MCF 10A (cell line): ENCODE measurements around the gene MED13L. TPM values are rescaled to one million over a fixed set of nuclear protein-coding genes. Genes with fewer than 3 reads are reported as not detected.

Experiments
- BruUV-seq: library from RNA; stranded (reverse); fragments of 400-500 nt; replicated peaks from 2 replicates; lab custom pipeline; 2021; lab: Mats Ljungman, UMichigan
- CTCF ChIA-PET: fragments of 300-600 bp; sonication (Branson Sonifier 250); formaldehyde crosslinking; extraction: SDS; loops from one replicate; lab custom pipeline; 2021; ENCODE audit warnings: antibody characterized with exemption, inconsistent platforms; lab: Yijun Ruan, JAX
- POLR2A ChIA-PET: fragments of 300-600, 350-650 bp; sonication (Branson Sonifier 250); formaldehyde crosslinking; extraction: SDS; loops from one replicate; lab custom pipeline; 2020; ENCODE audit warnings: antibody characterized with exemption, inconsistent platforms; lab: Yijun Ruan, JAX
- DNase-seq: peaks from one replicate; pipeline ENCODE4 v3.0.0-alpha.2; 2018; ENCODE audit not compliant: unreplicated experiment
- H3K27ac Mint-ChIP-seq: one replicate; pipeline ENCODE4 v1.8.0; 2022; ENCODE audit warnings: mild to moderate bottlenecking, low read depth, mixed read lengths; ENCODE audit not compliant: unreplicated experiment
- H3K27me3 Mint-ChIP-seq: one replicate; pipeline ENCODE4 v1.8.0; 2022; ENCODE audit warnings: mixed read lengths; ENCODE audit not compliant: insufficient read depth, unreplicated experiment
- H3K36me3 Mint-ChIP-seq: one replicate; pipeline ENCODE4 v1.8.0; 2022; ENCODE audit warnings: mild to moderate bottlenecking, moderate library complexity, mixed read lengths; ENCODE audit not compliant: insufficient read depth, unreplicated experiment
- H3K4me1 Mint-ChIP-seq: one replicate; pipeline ENCODE4 v1.8.0; 2022; ENCODE audit warnings: mixed read lengths; ENCODE audit not compliant: insufficient read depth, unreplicated experiment
- H3K4me3 Mint-ChIP-seq: one replicate; pipeline ENCODE4 v1.8.0; 2022; ENCODE audit warnings: mild to moderate bottlenecking, moderate library complexity, mixed read lengths; ENCODE audit not compliant: unreplicated experiment
- H3K9me3 Mint-ChIP-seq: one replicate; pipeline ENCODE4 v1.8.0; 2022; ENCODE audit warnings: mixed read lengths; ENCODE audit not compliant: unreplicated experiment
- intact Hi-C: fragments of 100-400 bp; cut with micrococcal nuclease; formaldehyde crosslinking; loops from 2 replicates; pipeline ENCODE4 v1.14.1; 2022
- total RNA-seq: library from RNA; stranded (reverse); gene quantifications from 2 replicates; pipeline ENCODE4 v1.2.3, GENCODE V29; 2022
- TF ChIP-seq, protein P1 (sequence below): fragments of 200-600 bp; IDR thresholded peaks from one replicate; pipeline ENCODE4 v1.8.0; 2022; ENCODE audit warnings: antibody characterized with exemption, mild to moderate bottlenecking; ENCODE audit not compliant: unreplicated experiment

The MED13L gene
- total RNA-seq, 1 experiment from 2014 or later, result 91.6 TPM

DNA sequence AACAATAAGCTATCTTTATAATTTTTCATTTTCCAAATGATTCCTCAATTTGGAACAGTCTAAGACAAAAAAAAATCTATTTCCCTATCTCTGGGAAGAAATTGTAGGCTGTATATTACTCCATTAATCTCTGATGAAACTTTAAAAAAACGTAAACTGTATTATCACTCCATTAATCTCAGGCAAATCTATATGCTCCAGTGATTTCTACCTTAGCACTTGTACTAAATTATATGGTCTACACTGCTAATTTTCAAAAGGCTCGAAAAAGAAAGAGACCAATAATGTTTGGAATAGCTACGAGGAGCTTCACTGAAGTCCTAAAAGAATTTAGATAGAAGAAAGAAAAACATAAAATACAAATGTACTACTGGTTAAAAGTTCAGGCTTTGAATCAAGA, 19.7 kb downstream of the MED13L start:
- Mint-ChIP-seq H3K27ac (no peak overlapping the region), H3K27me3 (no peaks in the 10 kb centered on the region), H3K9me3 (no peaks in the 10 kb centered on the region), H3K4me1 (peaks cover 13% of the 10 kb centered on the region), H3K36me3 (no peaks in the 10 kb centered on the region), H3K4me3 (no peak overlapping the region)
- DNase-seq, result no peak
- TF ChIP-seq, protein P1, sequence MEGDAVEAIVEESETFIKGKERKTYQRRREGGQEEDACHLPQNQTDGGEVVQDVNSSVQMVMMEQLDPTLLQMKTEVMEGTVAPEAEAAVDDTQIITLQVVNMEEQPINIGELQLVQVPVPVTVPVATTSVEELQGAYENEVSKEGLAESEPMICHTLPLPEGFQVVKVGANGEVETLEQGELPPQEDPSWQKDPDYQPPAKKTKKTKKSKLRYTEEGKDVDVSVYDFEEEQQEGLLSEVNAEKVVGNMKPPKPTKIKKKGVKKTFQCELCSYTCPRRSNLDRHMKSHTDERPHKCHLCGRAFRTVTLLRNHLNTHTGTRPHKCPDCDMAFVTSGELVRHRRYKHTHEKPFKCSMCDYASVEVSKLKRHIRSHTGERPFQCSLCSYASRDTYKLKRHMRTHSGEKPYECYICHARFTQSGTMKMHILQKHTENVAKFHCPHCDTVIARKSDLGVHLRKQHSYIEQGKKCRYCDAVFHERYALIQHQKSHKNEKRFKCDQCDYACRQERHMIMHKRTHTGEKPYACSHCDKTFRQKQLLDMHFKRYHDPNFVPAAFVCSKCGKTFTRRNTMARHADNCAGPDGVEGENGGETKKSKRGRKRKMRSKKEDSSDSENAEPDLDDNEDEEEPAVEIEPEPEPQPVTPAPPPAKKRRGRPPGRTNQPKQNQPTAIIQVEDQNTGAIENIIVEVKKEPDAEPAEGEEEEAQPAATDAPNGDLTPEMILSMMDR, result no peak
- POLR2A ChIA-PET, result interaction anchor here (0.9 to 2.2 kb wide), 6 partner anchors 9 to 137 kb away, joined by 3 to 15 read pairs (median 4); no protein-coding TSS in a partner anchor
- BruUV-seq, result no TSS peak
- CTCF ChIA-PET, result interaction anchor here (0.8 to 1.8 kb wide), 5 partner anchors 8 to 456 kb away, joined by 3 to 7 read pairs (median 5); no protein-coding TSS in a partner anchor
- intact Hi-C loops, result no loop called here

DNA sequence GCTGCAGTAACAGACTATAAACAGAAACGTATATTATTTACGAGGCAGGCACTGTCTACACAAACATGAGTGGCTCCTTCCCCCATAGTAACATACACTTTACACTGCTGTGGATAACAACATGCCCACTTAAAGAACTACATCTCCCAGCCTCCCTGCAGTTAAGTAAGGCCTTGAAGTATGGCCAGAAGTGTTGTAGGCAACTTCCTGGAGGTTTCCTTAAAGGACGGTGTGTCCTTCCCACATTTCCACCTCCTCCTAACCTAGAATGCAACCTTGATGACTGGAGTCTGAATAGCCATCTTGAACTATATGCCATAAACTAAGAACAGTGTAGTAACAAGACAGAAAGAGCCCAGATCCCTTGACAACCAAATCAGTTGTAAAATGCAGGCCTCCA, 20.3 kb downstream of the MED13L start:
- no TSS peak for BruUV-seq
- Mint-ChIP-seq H3K4me3 (no peak overlapping the region), H3K27ac (no peak overlapping the region), H3K27me3 (no peaks in the 10 kb centered on the region), H3K9me3 (peaks cover 6% of the 10 kb centered on the region), H3K4me1 (peaks cover 13% of the 10 kb centered on the region), H3K36me3 (no peaks in the 10 kb centered on the region)
- ChIA-PET CTCF (interaction anchor here (0.8 to 1.3 kb wide), 4 partner anchors 9 to 456 kb away, joined by 3 to 5 read pairs (median 4); no protein-coding TSS in a partner anchor), POLR2A (interaction anchor here (0.9 to 2.2 kb wide), 6 partner anchors 9 to 136 kb away, joined by 3 to 15 read pairs (median 4); no protein-coding TSS in a partner anchor)
- TF ChIP-seq, protein P1, result no peak
- intact Hi-C loops, result no loop called here
- DNase-seq, result peak; percentile 45

DNA sequence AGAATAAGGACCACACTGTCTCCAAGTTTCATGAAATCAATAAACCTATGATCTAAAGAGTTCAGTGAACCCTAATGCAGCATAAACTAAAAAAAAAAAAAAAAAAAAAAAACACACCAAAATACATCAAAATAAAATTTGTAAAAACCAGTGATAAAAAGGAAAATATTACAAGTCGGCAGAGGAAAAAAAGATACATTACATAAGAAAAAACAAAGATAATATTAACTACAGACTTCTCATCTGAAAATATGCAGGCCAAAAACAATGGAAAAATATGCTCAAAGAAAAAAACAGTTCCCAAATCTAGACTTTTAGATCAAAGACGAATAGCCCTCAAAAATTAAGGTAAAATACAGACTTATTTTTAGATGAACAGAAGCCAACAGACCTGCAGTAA, 27.6 kb downstream of the MED13L start:
- peaks cover 13% of the 10 kb centered on the region for H3K36me3 Mint-ChIP-seq
- no TSS peak for BruUV-seq
- peaks cover 8% of the 10 kb centered on the region for H3K4me1 Mint-ChIP-seq
- CTCF ChIA-PET, result interaction anchor here (3.4 kb wide), 1 partner anchor 14 kb away, joined by 24 read pairs; no protein-coding TSS in a partner anchor
- TF ChIP-seq, protein P1, result no peak
- H3K9me3 Mint-ChIP-seq, result peaks cover 9% of the 10 kb centered on the region
- no peak overlapping the region for H3K4me3 Mint-ChIP-seq
- H3K27ac Mint-ChIP-seq, result no peak overlapping the region
- DNase-seq, result no peak
- intact Hi-C loops, result no loop called here
- H3K27me3 Mint-ChIP-seq, result no peaks in the 10 kb centered on the region
- POLR2A ChIA-PET, result no interaction called here

DNA sequence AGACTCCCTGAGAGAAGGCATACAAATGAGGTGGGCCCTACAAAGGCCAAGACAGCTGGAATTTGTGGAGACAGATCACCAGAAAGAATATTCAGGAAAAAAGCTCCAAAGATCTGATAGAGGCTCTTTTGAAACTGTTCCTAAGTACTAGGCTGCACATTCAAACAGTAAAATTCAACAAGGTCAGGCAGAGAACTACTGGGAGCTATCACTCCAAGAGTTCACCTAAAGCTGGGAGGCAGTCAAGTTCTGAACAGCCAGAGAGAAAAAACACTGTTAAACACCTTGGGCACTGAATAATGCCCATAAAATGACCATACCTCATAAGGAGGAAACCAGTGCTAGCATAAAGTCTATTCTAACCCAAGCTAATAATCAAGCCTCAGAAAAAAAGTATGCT, 28.6 kb downstream of the MED13L start:
- no TSS peak for BruUV-seq
- Mint-ChIP-seq H3K36me3 (peaks cover 13% of the 10 kb centered on the region), H3K4me3 (no peak overlapping the region), H3K9me3 (peaks cover 9% of the 10 kb centered on the region), H3K27ac (no peak overlapping the region), H3K27me3 (no peaks in the 10 kb centered on the region), H3K4me1 (peaks cover 15% of the 10 kb centered on the region)
- TF ChIP-seq, protein P1, result no peak
- intact Hi-C loops, result no loop called here
- ChIA-PET POLR2A (interaction anchor here (0.6 kb wide), 1 partner anchor 76 kb away, joined by 3 read pairs; no protein-coding TSS in a partner anchor), CTCF (interaction anchor here (0.6 to 3.4 kb wide), 6 partner anchors 9 to 1093 kb away, joined by 3 to 24 read pairs (median 5); no protein-coding TSS in a partner anchor)
- no peak for DNase-seq
